Kidney (tissue), 14 donors: ENCODE results near the gene RPP38. TPM values are rescaled to one million over a fixed set of nuclear protein-coding genes. Genes with fewer than 3 reads are reported as not detected.

Experiments used
- DNase-seq, 5 donors: peaks; one replicate each; pipeline ENCODE4 v3.0.0-alpha.2; 2013 to 2020
- FAIRE-seq: peaks from 2 replicates; lab custom pipeline; 2012; peaks lifted over from hg19 to GRCh38; lab: Jason Lieb, UNC
- H3K27ac ChIP-seq, 2 donors: one replicate each; pipeline ENCODE4 v1.7.0; 2013; ENCODE audit warnings: low read depth in 2 of 2, low read length in 2 of 2, inconsistent platforms in 1 of 2
- H3K27me3 ChIP-seq: one replicate; pipeline ENCODE4 v1.7.1; 2013; ENCODE audit warnings: low read length, inconsistent platforms; ENCODE audit not compliant: control insufficient read depth, insufficient read depth
- H3K36me3 ChIP-seq, 3 donors: one replicate each; pipeline versions ENCODE4 v1.7.0 to v1.7.1; 2013; ENCODE audit warnings: low read length in 3 of 3, control low read depth in 1 of 3, inconsistent platforms in 1 of 3; ENCODE audit not compliant: insufficient read depth in 3 of 3, control insufficient read depth in 2 of 3
- H3K4me1 ChIP-seq, 3 donors: one replicate each; pipeline versions ENCODE4 v1.7.0 to v1.7.1; 2013; ENCODE audit warnings: low read length in 3 of 3, inconsistent platforms in 1 of 3, low read depth in 1 of 3; ENCODE audit not compliant: control insufficient read depth in 2 of 3, insufficient read depth in 2 of 3
- H3K4me3 ChIP-seq, 3 donors: one replicate each; pipeline versions ENCODE4 v1.7.0 to v1.8.1; 2013; ENCODE audit warnings: low read length in 3 of 3, control low read depth in 1 of 3, inconsistent platforms in 1 of 3
- H3K9ac ChIP-seq, 3 donors: one replicate each; pipeline versions ENCODE4 v1.7.0 to v1.7.1; 2013; ENCODE audit warnings: low read length in 3 of 3, control low read depth in 1 of 3, inconsistent platforms in 1 of 3
- H3K9me3 ChIP-seq, 3 donors: one replicate each; pipeline versions ENCODE4 v1.7.0 to v1.7.1; 2013; ENCODE audit warnings: low read length in 3 of 3, control low read depth in 1 of 3, inconsistent platforms in 1 of 3; ENCODE audit not compliant: control insufficient read depth in 2 of 3, insufficient read depth in 1 of 3
- intact Hi-C: fragments of 100-400 bp; cut with DNase I; formaldehyde crosslinking; loops from one replicate; pipeline ENCODE4 v1.11.1; 2022
- polyA plus RNA-seq: library from polyadenylated mRNA; stranded (reverse); fragments of 350-450 nt; fragmentation: Illumina TruSeq; extraction: RNeasy Lipid Tissue Mini Kit (QIAGEN cat#74804); gene quantifications from one replicate; pipeline ENCODE4 v1.2.3, GENCODE V29; 2014; ENCODE audit warnings: low read depth, low replicate concordance; ENCODE audit not compliant: insufficient read depth
- total RNA-seq: library from RNA; stranded (reverse); fragmentation: NEBNext Ultra II Directional; extraction: Animal tissue kit (Norgen Biotek cat#: 25700); gene quantifications from one replicate; pipeline ENCODE4 v1.2.1, GENCODE V29; 2021
- TF ChIP-seq, protein P1 (sequence below): IDR thresholded peaks from 3 replicates; pipeline ENCODE4 v1.5.1; 2012; ENCODE audit warnings: mild to moderate bottlenecking, moderate library complexity, borderline replicate concordance; ENCODE audit not compliant: insufficient read depth; ENCODE audit errors: extremely low read depth
- donor health status: control.
- donor health status: control.
- donor health status: control.
- donor health status: control.
- donor health status: control.
- donor health status: DM: yes; HTN: yes; CAD: no.
- donor health status: Normal renal cell carcinoma (clear cell type).

Gene RPP38
- total and polyA plus RNA-seq, 2 donors from 2014 or later, result 18.1 to 20.1 TPM

- no peak for FAIRE-seq
- no peak overlapping the region for H3K27ac ChIP-seq
- TF ChIP-seq, protein P1, sequence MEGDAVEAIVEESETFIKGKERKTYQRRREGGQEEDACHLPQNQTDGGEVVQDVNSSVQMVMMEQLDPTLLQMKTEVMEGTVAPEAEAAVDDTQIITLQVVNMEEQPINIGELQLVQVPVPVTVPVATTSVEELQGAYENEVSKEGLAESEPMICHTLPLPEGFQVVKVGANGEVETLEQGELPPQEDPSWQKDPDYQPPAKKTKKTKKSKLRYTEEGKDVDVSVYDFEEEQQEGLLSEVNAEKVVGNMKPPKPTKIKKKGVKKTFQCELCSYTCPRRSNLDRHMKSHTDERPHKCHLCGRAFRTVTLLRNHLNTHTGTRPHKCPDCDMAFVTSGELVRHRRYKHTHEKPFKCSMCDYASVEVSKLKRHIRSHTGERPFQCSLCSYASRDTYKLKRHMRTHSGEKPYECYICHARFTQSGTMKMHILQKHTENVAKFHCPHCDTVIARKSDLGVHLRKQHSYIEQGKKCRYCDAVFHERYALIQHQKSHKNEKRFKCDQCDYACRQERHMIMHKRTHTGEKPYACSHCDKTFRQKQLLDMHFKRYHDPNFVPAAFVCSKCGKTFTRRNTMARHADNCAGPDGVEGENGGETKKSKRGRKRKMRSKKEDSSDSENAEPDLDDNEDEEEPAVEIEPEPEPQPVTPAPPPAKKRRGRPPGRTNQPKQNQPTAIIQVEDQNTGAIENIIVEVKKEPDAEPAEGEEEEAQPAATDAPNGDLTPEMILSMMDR, result peak; percentile 78
- no peaks in the 10 kb centered on the region for H3K27me3 ChIP-seq
- intact Hi-C loops, result no loop called here
- peaks cover 0 to 2% (median 0%) of the 10 kb centered on the region in 3 donors for H3K4me1 ChIP-seq
- peak in 4 of 5 donors; percentile 79 to 85 (median 80) for DNase-seq
- H3K36me3 ChIP-seq, result peaks cover 2 to 20% (median 9%) of the 10 kb centered on the region in 3 donors
- peak overlapping the region in 1 of 3 donors; percentile 35 for H3K4me3 ChIP-seq
- no peaks in the 10 kb centered on the region for H3K9me3 ChIP-seq
- peak overlapping the region in 2 of 3 donors; percentile 39 to 58 for H3K9ac ChIP-seq
These were observed 9.3 kb downstream of the RPP38 start for GRCh38 chr10:15106352-15107013.

DNA sequence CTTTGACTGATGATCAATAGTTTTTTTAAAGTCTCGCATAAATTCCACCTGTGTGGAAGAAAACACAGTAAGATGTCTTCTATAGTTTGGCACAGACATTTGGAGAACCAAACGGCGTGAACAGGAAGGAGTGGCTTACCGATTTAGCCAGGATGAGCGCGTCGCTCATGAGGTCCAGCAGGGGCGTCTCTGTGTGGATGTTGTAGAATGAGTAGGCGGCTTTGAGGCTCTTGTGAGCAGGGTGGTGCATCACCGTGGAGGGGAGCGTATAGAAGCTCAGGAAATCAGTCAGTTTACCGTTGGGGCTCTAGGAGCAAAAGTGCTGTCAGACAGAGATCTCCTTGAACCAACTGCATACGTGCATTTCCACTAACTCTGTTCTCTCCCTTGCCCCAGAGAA, 15.5 kb downstream of the RPP38 start:
- Histone ChIP-seq H3K36me3 (peaks cover 2 to 10% (median 4%) of the 10 kb centered on the region in 3 donors), H3K4me3 (no peak overlapping the region), H3K27me3 (no peaks in the 10 kb centered on the region), H3K9ac (no peak overlapping the region), H3K4me1 (no peaks in the 10 kb centered on the region), H3K9me3 (no peaks in the 10 kb centered on the region), H3K27ac (no peak overlapping the region)
- DNase-seq (peak in 1 of 5 donors; percentile 14), FAIRE-seq (no peak)
- intact Hi-C loops, result no loop called here
- TF ChIP-seq, protein P1, result no peak

DNA sequence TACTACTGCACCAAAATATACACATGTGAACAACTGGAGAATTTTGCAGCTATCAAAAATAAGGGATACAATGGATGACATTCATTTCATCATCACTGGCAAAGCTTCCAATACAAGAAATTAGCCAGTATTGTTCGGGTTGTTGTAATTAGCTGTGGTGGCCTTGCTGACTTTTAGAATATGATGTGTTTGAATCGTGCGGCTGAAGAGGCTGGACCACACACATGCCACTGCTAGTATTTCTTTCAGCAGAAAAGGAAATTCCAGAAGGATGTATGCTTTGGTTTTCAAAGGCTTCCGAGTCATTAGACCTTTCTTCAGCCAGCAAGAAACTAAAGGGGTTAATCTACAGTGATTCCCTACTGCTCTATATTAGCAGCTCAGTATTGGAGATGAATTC, 16.6 kb downstream of the RPP38 start:
- TF ChIP-seq, protein P1, result no peak
- Histone ChIP-seq H3K9me3 (no peaks in the 10 kb centered on the region), H3K36me3 (peaks cover 2 to 14% (median 5%) of the 10 kb centered on the region in 3 donors), H3K4me3 (no peak overlapping the region), H3K4me1 (no peaks in the 10 kb centered on the region), H3K27me3 (no peaks in the 10 kb centered on the region), H3K9ac (no peak overlapping the region), H3K27ac (no peak overlapping the region)
- FAIRE-seq (no peak), DNase-seq (no peak)
- intact Hi-C loops, result no loop called here

GRCh38 chr10:15116225-15116624, 19.1 kb downstream of the RPP38 start:
- TF ChIP-seq, protein P1, result no peak
- intact Hi-C loops, result no loop called here
- no peak overlapping the region for H3K9ac ChIP-seq
- no peaks in the 10 kb centered on the region for H3K9me3 ChIP-seq
- peaks cover 7 to 26% (median 8%) of the 10 kb centered on the region in 3 donors for H3K36me3 ChIP-seq
- no peaks in the 10 kb centered on the region for H3K4me1 ChIP-seq
- DNase-seq (no peak), FAIRE-seq (no peak)
- no peak overlapping the region for H3K27ac ChIP-seq
- no peaks in the 10 kb centered on the region for H3K27me3 ChIP-seq
- H3K4me3 ChIP-seq, result no peak overlapping the region
